Breast epithelium (tissue), 3 donors: ENCODE measurements around the gene ERO1B.

Experiments used
- CTCF ChIP-seq, 3 donors: fragments of 450-650 bp; IDR thresholded peaks; one replicate each; pipeline ENCODE4 v1.5.1; 2016 to 2017; ENCODE audit warnings: antibody characterized with exemption in 3 of 3, mild to moderate bottlenecking in 3 of 3, moderate library complexity in 3 of 3
- POLR2A ChIP-seq: fragments of 450-650 bp; IDR thresholded peaks from one replicate; pipeline ENCODE4 v1.6.1; 2016; ENCODE audit warnings: antibody characterized with exemption, mild to moderate bottlenecking, moderate library complexity
- POLR2AphosphoS5 ChIP-seq, 3 donors: sonication (generic); formaldehyde crosslinking; IDR thresholded peaks; one replicate each; pipeline ENCODE4 v1.6.1; 2017; ENCODE audit warnings: antibody characterized with exemption in 3 of 3

- TF ChIP-seq CTCF (IDR thresholded peaks at IDR 0.05) (no peak), POLR2A (no peak), POLR2AphosphoS5 (IDR thresholded peaks at IDR 0.05) (no peak)
These were observed 27.7 kb downstream of the ERO1B start for GRCh38 chr1:236253918-236254637.
